GM12892 (cell line): ENCODE results near the gene METTL24.

Source experiments
- POLR2A ChIP-seq: IDR thresholded peaks from 2 replicates; pipeline ENCODE4 v1.6.1; 2011; ENCODE audit warnings: low read depth, low read length, control low read depth
- TAF1 ChIP-seq: IDR thresholded peaks from 2 replicates; pipeline ENCODE4 v1.6.1; 2011; ENCODE audit warnings: low read depth, mild to moderate bottlenecking, control low read depth, low read length, borderline replicate concordance

DNA sequence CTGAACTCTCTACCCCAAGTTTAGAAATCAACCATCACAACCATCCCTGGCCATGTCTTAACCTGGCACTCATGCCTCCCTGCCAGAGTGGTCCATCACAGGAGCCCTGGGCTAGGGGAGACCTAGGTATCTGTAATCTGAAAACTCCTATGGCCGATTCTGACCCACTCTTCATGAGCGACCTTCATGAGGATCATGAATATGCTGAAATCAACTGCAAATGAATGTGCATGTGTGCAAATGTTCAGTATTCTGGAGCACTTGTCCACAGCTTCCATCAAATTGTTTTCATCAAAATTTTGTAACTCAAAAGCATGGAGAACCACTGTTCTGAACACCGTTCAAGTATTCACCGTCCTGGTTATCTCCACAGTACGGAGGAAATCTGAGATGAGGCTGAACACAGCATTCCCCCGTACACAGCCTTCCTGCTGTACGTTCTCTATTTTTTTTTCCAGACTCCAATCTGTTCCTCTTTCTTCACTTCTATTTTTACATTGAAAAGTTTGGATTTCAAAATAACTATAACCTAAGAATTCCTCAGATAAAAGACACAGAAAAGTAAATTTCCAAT lies 17.7 kb downstream of the METTL24 start:
- TF ChIP-seq TAF1 (no peak), POLR2A (no peak)
